NCI-H1417 treated with DMSO at 0.1 percent for 48 hours (cell line): ENCODE results near the gene S100A6.
A peak's percentile ranks its signal among the peaks of the same experiment; 100 is the strongest.
"Not testable (repeated sequence)": the region's sequence is repeated elsewhere in the genome, so short reads cannot be mapped to it uniquely, and the experiment has no call there.

Experiments used
- DNase-seq: peaks from one replicate; lab custom pipeline; 2025; lab: John Stamatoyannopoulos, UW

S100A6 gene

GRCh38 chr1:153531638-153532037, 4.2 kb downstream of the S100A6 start:
- no peak for DNase-seq

- no peak for DNase-seq
These were observed 8.1 kb downstream of the S100A6 start for GRCh38 chr1:153527683-153528040.

GRCh38 chr1:153527023-153527682, 8.6 kb downstream of the S100A6 start:
- DNase-seq = no peak

- no peak for DNase-seq
These were observed 9.7 kb downstream of the S100A6 start for GRCh38 chr1:153526132-153526543.

- no peak for DNase-seq
These were observed 10.6 kb downstream of the S100A6 start for GRCh38 chr1:153525088-153525728.

- DNase-seq = not testable (repeated sequence)
These were observed 13.3 kb downstream of the S100A6 start for GRCh38 chr1:153522353-153523048.

GRCh38 chr1:153521808-153522207, 14.0 kb downstream of the S100A6 start:
- not testable (repeated sequence) for DNase-seq

- DNase-seq = no peak
These were observed 14.8 kb downstream of the S100A6 start for GRCh38 chr1:153520818-153521476.

- DNase-seq = not testable (repeated sequence)
These were observed 15.6 kb downstream of the S100A6 start for GRCh38 chr1:153520137-153520691.

- no peak for DNase-seq
These were observed 16.5 kb downstream of the S100A6 start for GRCh38 chr1:153519242-153519641.

- DNase-seq = no peak
These were observed 20.0 kb downstream of the S100A6 start for GRCh38 chr1:153515504-153516394.

GRCh38 chr1:153513666-153514065, 22.1 kb downstream of the S100A6 start:
- DNase-seq = no peak

- DNase-seq = no peak
These were observed 22.8 kb downstream of the S100A6 start for GRCh38 chr1:153513023-153513422.

GRCh38 chr1:153510984-153511410, 24.8 kb downstream of the S100A6 start:
- DNase-seq = peak; percentile 22

GRCh38 chr1:153509729-153510354, 25.9 kb downstream of the S100A6 start:
- no peak for DNase-seq

- no peak for DNase-seq
These were observed 26.8 kb downstream of the S100A6 start for GRCh38 chr1:153509036-153509435.

- DNase-seq = no peak
These were observed 27.7 kb downstream of the S100A6 start for GRCh38 chr1:153507926-153508583.

- DNase-seq = no peak
These were observed 28.9 kb downstream of the S100A6 start for GRCh38 chr1:153506831-153507413.

GRCh38 chr1:153506386-153506785, 29.4 kb downstream of the S100A6 start:
- no peak for DNase-seq

- no peak for DNase-seq
These were observed 30.2 kb downstream of the S100A6 start for GRCh38 chr1:153505576-153505975.
